IMR-90 (cell line): ENCODE data around the gene SLC26A4. TPM values are rescaled to one million over a fixed set of nuclear protein-coding genes. Genes with fewer than 3 reads are reported as not detected.

Experiments
- ATAC-seq: fragments of 200-7000 bp; cut with Tn5 transposase; 2 replicates; pipeline ENCODE4 v1.9.1; 2020; ENCODE audit warnings: low read depth, mild to moderate bottlenecking, moderate library complexity
- BruUV-seq: library from RNA; stranded (reverse); fragments of 400-500 nt; replicated peaks from 2 replicates; lab custom pipeline; 2021; lab: Mats Ljungman, UMichigan
- CTCF ChIA-PET: fragments of 300-600 bp; formaldehyde crosslinking; extraction: SDS; loops from one replicate; lab custom pipeline; 2021; ENCODE audit warnings: antibody characterized with exemption; lab: Yijun Ruan, JAX
- POLR2A ChIA-PET: fragments of 300-600 bp; sonication (Branson Sonifier 250); formaldehyde crosslinking; loops from one replicate; lab custom pipeline; 2022; ENCODE audit warnings: antibody characterized with exemption; ENCODE audit not compliant: unreplicated experiment; lab: Charles Lee
- DNase-seq: peaks from one replicate; pipeline ENCODE4 v3.0.0; 2013
- H2AFZ ChIP-seq: replicated peaks from 2 replicates; pipeline ENCODE3; 2013; ENCODE audit warnings: low read length, mild to moderate bottlenecking; ENCODE audit not compliant: poor library complexity
- H2AK5ac ChIP-seq: 2 replicates; pipeline ENCODE4 v1.6.1; 2013; ENCODE audit warnings: low read depth, low read length, inconsistent platforms
- H2AK9ac ChIP-seq: replicated peaks from 2 replicates; pipeline ENCODE3; 2013; ENCODE audit warnings: mild to moderate bottlenecking, low read depth, low read length, moderate library complexity; ENCODE audit not compliant: poor library complexity
- H2BK120ac ChIP-seq: 2 replicates; pipeline ENCODE4 v1.6.1; 2013; ENCODE audit warnings: low read depth, low read length, inconsistent platforms
- H2BK15ac ChIP-seq: 3 replicates; pipeline ENCODE4 v1.6.1; 2013; ENCODE audit warnings: low read depth, low read length, inconsistent platforms
- H2BK20ac ChIP-seq: 2 replicates; pipeline ENCODE4 v1.6.1; 2013; ENCODE audit warnings: low read depth, mild to moderate bottlenecking, inconsistent platforms, low read length, moderate library complexity
- H2BK5ac ChIP-seq: 2 replicates; pipeline ENCODE4 v1.6.1; 2013; ENCODE audit warnings: mild to moderate bottlenecking, low read depth, low read length, inconsistent platforms; ENCODE audit not compliant: poor library complexity, severe bottlenecking
- H3K14ac ChIP-seq: replicated peaks from 2 replicates; pipeline ENCODE4 v1.6.1; 2013; ENCODE audit warnings: low read depth, low read length, inconsistent platforms
- H3K18ac ChIP-seq: 2 replicates; pipeline ENCODE4 v1.6.1; 2013; ENCODE audit warnings: low read depth, low read length, control low read depth
- H3K23ac ChIP-seq: 2 replicates; pipeline ENCODE4 v1.6.1; 2013; ENCODE audit warnings: low read depth, low read length, inconsistent platforms
- H3K27ac ChIP-seq: 2 replicates; pipeline ENCODE4 v1.5.1; 2013; ENCODE audit warnings: mild to moderate bottlenecking, control low read depth, low read length; ENCODE audit not compliant: insufficient read depth
- H3K27me3 ChIP-seq: 2 replicates; pipeline ENCODE4 v1.6.1; 2013; ENCODE audit warnings: low read length; ENCODE audit not compliant: control insufficient read depth, insufficient read depth
- H3K36me3 ChIP-seq: 2 replicates; pipeline ENCODE4 v1.6.1; 2013; ENCODE audit warnings: low read length, mixed read lengths; ENCODE audit not compliant: control insufficient read depth, insufficient read depth
- H3K4ac ChIP-seq: 2 replicates; pipeline ENCODE4 v1.6.1; 2013; ENCODE audit warnings: low read depth, low read length, inconsistent platforms
- H3K4me1 ChIP-seq: 2 replicates; pipeline ENCODE4 v1.6.1; 2013; ENCODE audit warnings: low read length, mixed read lengths; ENCODE audit not compliant: control insufficient read depth, insufficient read depth
- H3K4me2 ChIP-seq: 2 replicates; pipeline ENCODE4 v1.6.1; 2013; ENCODE audit warnings: low read depth, mild to moderate bottlenecking, control low read depth, low read length, moderate library complexity
- H3K4me3 ChIP-seq: 2 replicates; pipeline ENCODE4 v1.5.1; 2013; ENCODE audit warnings: low read depth, mild to moderate bottlenecking, control low read depth, low read length, moderate library complexity; ENCODE audit not compliant: insufficient read depth
- H3K56ac ChIP-seq: 2 replicates; pipeline ENCODE4 v1.6.1; 2013; ENCODE audit warnings: low read length, inconsistent platforms; ENCODE audit not compliant: insufficient read depth; ENCODE audit errors: extremely low read depth
- H3K79me1 ChIP-seq, 2 experiments: 2 replicates each; pipeline ENCODE4 v1.6.1; 2013; ENCODE audit warnings: low read length in 2 of 2, inconsistent platforms in 1 of 2, low read depth in 1 of 2
- H3K9ac ChIP-seq: 2 replicates; pipeline ENCODE4 v1.6.1; 2013; ENCODE audit warnings: low read depth, low read length, control low read depth
- H3K9me1 ChIP-seq: 2 replicates; pipeline ENCODE4 v1.6.1; 2013; ENCODE audit warnings: low read length, inconsistent platforms; ENCODE audit not compliant: insufficient read depth
- H3K9me3 ChIP-seq: 2 replicates; pipeline ENCODE4 v1.6.1; 2013; ENCODE audit warnings: low read length; ENCODE audit not compliant: control insufficient read depth, insufficient read depth
- H4K20me1 ChIP-seq: 2 replicates; pipeline ENCODE4 v1.6.1; 2013; ENCODE audit warnings: low read length, inconsistent platforms; ENCODE audit not compliant: insufficient read depth
- H4K5ac ChIP-seq: 2 replicates; pipeline ENCODE4 v1.6.1; 2013; ENCODE audit warnings: mild to moderate bottlenecking, low read depth, low read length, control low read depth
- H4K8ac ChIP-seq, 2 experiments: 2 replicates each; pipeline ENCODE4 v1.6.1; 2013; ENCODE audit warnings: low read depth in 2 of 2, low read length in 2 of 2, control low read depth in 1 of 2, inconsistent platforms in 1 of 2
- H4K91ac ChIP-seq: 2 replicates; pipeline ENCODE4 v1.6.1; 2013; ENCODE audit warnings: low read depth, low read length, inconsistent platforms; ENCODE audit not compliant: insufficient read depth
- BHLHE40 ChIP-seq: fragments of 150-350 bp; IDR thresholded peaks from 2 replicates; pipeline ENCODE4 v1.6.1; 2016; ENCODE audit warnings: mild to moderate bottlenecking, low read depth, low read length
- CEBPB ChIP-seq: IDR thresholded peaks from 2 replicates; pipeline ENCODE4 v1.6.1; 2012; ENCODE audit warnings: low read depth, low read length, improper control_type of control experiment
- USF2 ChIP-seq: fragments of 150-350 bp; IDR thresholded peaks from 2 replicates; pipeline ENCODE4 v1.6.1; 2017; ENCODE audit warnings: mild to moderate bottlenecking, antibody characterized with exemption, low read length, low read depth
- WGBS, 2 experiments: methylation state at CpG; one replicate each; pipeline versions ENCODE4 v1.1.5 to v1.1.7; 2013; ENCODE audit warnings: missing lambda C conversion rate in 2 of 2; ENCODE audit not compliant: insufficient read length in 1 of 2; ENCODE audit errors: extremely low coverage in 2 of 2; 5-methylcytosine and 5-hydroxymethylcytosine counted together
- dilution Hi-C: fragments of 300-500 bp; cut with HindIII; formaldehyde crosslinking; loops from one replicate; pipeline ENCODE4 v1.14.3; 2018; ENCODE audit warnings: low sequenced_read_pairs; ENCODE audit not compliant: unreplicated experiment
- in situ Hi-C: fragments of 300-500 bp; cut with MboI; formaldehyde crosslinking; loops from 3 replicates; pipeline ENCODE4 v1.14.3; 2019; ENCODE audit warnings: low sequenced_read_pairs, inconsistent platforms, mixed read lengths
- intact Hi-C: fragments of 100-400 bp; cut with micrococcal nuclease; formaldehyde crosslinking; loops from 2 replicates; pipeline ENCODE4 v1.10.0; 2022
- polyA plus RNA-seq, 3 experiments: library from polyadenylated mRNA; depleted of rRNA; stranded (reverse); fragments of >200 nt; gene quantifications; 2 replicates each; pipeline ENCODE4 v1.2.3, GENCODE V29; 2012; ENCODE audit warnings: low replicate concordance in 1 of 3
- total RNA-seq: library from RNA; depleted of rRNA; stranded (reverse); fragments of >200 nt; gene quantifications from 2 replicates; pipeline ENCODE4 v1.2.3, GENCODE V29; 2012

SLC26A4 gene
- total and polyA plus RNA-seq, 2 of the 4 experiments (the other 2 are of a cell fraction), result 0.09 to 1.1 TPM

GRCh38 chr7:107631588-107632491 lies 28.8 kb upstream of the SLC26A4 start:
- H3K23ac ChIP-seq, result no peak overlapping the region
- H3K56ac ChIP-seq, result no peak overlapping the region
- in situ Hi-C loops (no loop called here), intact Hi-C loops (no loop called here), dilution Hi-C loops (no loop called here)
- no peak overlapping the region for H4K91ac ChIP-seq
- no peaks in the 10 kb centered on the region for H3K79me1 ChIP-seq
- DNase-seq (no peak), ATAC-seq (no peak)
- no peak overlapping the region for H3K9ac ChIP-seq
- POLR2A ChIA-PET, result no interaction called here
- H2AK5ac ChIP-seq, result no peak overlapping the region
- WGBS, 2 experiments, result 94% methylated on average over 6 of the region's 12 CpGs; no CpG with 5 or more reads in 1 of the 2 experiments
- H3K4ac ChIP-seq, result no peak overlapping the region
- H3K4me3 ChIP-seq, result no peak overlapping the region
- BruUV-seq, result no TSS peak
- no peak overlapping the region for H3K27ac ChIP-seq
- H2BK15ac ChIP-seq, result no peak overlapping the region
- no peaks in the 10 kb centered on the region for H4K20me1 ChIP-seq
- H2AK9ac ChIP-seq, result no peak overlapping the region
- H3K4me2 ChIP-seq, result no peak overlapping the region
- H3K9me3 ChIP-seq, result no peaks in the 10 kb centered on the region
- no peaks in the 10 kb centered on the region for H3K36me3 ChIP-seq
- H3K27me3 ChIP-seq, result no peaks in the 10 kb centered on the region
- no peak overlapping the region for H2AFZ ChIP-seq
- H3K4me1 ChIP-seq, result no peaks in the 10 kb centered on the region
- H2BK120ac ChIP-seq, result no peak overlapping the region
- H2BK20ac ChIP-seq, result no peak overlapping the region
- CTCF ChIA-PET, result no interaction called here
- no peak overlapping the region for H4K8ac ChIP-seq
- H3K18ac ChIP-seq, result no peak overlapping the region
- no peak overlapping the region for H3K14ac ChIP-seq
- no peak overlapping the region for H4K5ac ChIP-seq
- TF ChIP-seq USF2, result no peak
- no peak for TF ChIP-seq BHLHE40
- no peak for TF ChIP-seq CEBPB
- H3K9me1 ChIP-seq, result no peaks in the 10 kb centered on the region
- no peak overlapping the region for H2BK5ac ChIP-seq
